NCI-H345 treated with DMSO at 0.1 percent for 48 hours (cell line): ENCODE data around the gene OR4D10.

Experiments
- DNase-seq: peaks from one replicate; lab custom pipeline; 2025; ENCODE audit not compliant: unreplicated experiment; lab: John Stamatoyannopoulos, UW

OR4D10 gene

GRCh38 chr11:59523541-59523940 lies 50.4 kb downstream of the OR4D10 start:
- DNase-seq, result no peak

- DNase-seq, result no peak
These were observed 55.6 kb downstream of the OR4D10 start for GRCh38 chr11:59528711-59529110.
